CD4-positive, alpha-beta T cell treated with Interleukin-6 for 4 hours (primary cell): ENCODE data around the gene MUC6.

Source experiments
- DNase-seq: peaks from one replicate; pipeline ENCODE4 v3.0.0-alpha.2; 2020; ENCODE audit warnings: mixed read lengths

MUC6 gene

DNA sequence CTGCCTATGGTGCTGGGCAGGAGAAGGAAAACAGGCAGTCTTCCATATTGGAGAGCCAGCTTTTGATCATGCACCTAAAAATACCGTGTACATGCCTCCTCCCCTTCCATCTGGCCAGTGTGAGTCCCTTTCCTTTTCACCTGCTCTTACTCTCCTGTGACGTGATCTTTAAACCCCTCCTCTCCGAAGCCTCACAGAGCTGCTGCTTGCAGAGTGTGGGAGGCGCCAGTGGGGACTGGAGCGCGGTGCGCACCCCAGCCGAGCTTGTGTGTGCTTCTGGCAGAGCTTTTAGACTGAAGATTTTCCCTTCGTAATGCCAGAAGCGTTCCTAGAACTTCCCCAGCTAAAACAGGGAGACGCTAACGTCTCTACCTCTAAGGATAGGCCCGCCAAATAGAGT lies 29.8 kb downstream of the MUC6 start:
- no peak for DNase-seq

DNA sequence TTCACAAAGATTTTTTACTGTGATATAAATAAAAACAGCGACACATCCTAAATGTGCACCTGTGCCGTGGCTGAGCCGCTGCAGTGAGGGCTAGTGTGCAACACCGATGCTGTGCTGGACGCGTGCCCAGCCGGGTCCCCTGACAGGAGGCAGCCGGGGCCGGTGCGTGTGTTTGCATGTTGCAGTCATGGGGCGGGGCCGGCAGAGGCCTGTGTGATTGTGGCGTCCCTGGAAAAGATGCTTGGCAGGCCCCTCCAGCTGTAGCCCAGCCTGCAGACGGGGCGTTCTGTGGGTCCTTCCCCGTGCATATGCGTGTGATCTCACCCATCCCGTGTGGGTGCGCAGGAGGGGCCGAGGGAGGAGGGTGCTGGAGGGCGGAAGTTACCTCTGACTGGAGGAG lies 30.6 kb downstream of the MUC6 start:
- DNase-seq, result no peak

DNA sequence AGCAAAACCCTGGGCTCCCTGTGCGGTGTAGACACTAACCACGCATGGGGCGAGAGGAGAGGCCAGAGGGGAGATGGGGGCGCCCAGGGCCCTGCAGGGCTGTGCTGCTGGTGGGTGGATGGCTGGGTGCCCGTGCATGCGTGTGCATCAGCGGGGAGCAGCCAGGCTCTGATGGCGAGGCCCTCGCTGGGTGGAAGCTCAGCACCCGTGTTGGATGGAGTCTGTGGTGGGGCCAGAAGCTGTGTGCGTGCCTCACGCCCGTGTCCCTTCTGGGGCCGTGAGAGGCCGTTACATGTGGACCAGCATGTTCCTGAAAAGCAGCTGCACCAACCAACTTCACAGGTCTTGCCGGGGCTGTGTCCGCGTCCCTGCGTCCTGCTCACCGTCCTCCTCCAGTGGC lies 33.4 kb downstream of the MUC6 start:
- no peak for DNase-seq

DNA sequence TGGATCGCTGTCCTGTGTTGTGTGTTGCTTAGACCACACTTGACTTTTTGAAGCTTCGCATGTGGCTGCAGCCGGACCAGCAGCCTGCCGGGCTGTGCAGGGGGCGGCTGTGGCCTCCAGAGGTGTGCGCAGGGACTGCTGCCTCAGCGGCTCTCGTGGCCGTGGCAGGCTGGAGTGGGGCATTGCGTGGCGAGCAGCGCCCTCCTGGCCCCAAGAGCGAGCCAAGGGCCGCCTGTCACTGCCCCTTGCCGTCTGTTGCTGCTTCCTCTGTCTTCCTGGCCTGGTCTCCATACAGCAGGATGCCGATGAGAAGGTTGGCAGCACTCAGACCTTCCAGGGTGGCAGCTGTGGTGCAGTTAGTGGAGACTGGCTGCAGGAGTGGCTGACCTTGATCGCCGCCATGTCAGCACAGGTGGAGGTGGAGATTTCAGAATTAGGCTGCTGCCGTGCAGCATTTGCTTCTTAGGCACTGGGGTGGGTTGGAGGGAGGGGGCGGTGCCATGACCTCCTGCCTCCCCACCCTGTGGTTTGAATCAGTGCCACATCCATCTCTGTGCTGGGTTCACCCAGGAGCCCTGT lies 34.0 kb downstream of the MUC6 start:
- no peak for DNase-seq

DNA sequence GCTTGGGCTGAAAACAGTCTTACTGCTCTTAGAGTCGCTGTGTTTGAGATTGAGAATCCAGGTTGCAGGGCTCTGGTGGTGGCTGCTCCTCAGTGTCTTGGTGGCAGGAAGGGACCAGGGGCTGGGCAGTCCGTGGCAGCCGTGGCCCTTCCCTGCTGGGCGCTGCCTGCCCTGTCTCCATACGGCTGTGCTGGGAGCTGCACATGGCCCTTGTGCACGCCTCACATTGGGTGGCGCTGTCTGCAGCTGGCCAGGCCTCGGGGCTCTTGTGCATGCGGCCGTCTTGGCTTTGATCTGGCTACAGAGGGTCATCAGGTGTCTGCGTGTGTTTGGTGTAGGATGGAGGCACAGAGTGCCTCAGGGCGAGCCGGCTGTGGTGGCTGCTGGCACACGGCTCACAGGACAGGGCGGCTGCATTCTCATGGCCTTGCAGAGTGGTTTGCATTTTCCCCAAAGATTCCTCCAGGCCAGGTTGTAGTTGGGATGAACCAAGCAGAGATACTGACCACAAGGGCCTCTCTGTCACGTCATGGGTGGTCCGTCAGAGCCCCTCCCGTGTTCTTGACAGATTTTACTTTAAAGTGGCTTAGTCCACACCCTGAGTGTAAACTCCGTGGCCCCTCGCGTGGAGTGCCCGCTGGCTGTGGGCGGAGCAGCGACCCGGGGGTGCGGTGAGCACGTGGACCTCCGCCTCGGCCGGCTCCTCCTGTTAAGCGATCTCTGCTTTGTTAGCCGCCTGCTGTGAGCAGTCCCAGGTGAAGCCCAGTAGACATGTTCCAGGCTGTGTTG lies 34.7 kb downstream of the MUC6 start:
- DNase-seq, result no peak

DNA sequence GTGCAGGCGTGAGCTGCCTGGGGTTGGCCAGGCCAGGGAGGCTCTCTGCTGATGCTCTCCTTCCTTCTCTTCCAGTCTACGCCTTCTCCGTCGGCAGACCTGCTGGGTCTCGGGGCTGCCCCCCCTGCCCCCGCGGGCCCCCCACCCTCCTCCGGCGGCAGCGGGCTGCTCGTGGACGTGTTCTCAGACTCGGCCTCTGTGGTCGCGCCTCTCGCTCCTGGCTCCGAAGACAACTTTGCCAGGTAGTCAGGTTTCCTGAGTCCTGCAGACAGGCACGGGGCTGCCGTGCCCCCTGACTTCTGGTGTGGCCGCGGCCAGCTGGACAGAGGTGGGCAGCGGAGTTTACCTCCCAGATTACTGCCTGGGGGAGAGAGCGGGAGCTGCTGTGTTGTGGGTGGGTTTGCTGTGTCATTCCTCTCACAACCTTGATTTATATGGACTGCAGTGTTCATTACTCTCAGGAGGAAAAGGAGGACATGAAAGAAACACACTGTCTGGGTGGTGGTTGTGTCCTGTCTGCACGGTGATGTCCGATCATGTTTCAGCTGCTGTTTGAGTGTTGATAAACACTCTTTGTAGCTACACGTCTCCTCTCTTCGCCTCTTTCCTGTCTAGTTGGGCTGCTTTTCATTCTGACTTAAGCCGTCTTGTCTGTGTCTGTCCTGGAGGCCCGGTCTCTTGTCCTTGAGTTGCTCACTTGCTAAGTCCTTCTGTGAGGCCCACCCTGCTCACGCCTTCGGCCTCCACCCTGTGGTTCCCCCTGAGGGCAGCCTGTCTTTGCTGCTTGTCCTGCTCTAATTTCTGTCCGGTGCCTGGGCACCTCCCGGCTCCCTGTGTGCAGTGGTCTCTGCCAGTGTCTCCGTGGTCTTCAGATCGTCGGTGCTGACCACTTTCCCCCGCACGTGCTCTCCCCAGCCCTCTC lies 35.9 kb downstream of the MUC6 start:
- DNase-seq, result no peak

DNA sequence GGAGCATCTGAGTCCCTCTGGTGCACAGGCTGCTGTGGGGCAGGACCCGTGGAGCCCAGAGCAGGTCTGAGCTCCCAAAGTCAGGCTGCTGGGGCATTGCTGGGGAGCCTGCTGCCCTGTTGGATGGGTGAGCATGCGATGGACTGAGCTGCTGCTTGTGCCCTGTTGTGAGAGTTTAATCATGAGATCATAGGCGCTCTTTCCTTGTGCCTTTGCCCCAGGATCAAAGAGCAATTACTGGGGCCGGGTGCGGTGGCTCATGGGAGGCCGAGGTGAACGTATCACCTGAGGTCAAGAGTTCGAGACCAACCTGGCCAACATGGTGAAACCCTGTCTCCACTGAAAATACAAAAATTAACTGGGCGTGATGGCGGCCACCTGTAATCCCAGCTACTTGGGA lies 37.5 kb downstream of the MUC6 start:
- no peak for DNase-seq

DNA sequence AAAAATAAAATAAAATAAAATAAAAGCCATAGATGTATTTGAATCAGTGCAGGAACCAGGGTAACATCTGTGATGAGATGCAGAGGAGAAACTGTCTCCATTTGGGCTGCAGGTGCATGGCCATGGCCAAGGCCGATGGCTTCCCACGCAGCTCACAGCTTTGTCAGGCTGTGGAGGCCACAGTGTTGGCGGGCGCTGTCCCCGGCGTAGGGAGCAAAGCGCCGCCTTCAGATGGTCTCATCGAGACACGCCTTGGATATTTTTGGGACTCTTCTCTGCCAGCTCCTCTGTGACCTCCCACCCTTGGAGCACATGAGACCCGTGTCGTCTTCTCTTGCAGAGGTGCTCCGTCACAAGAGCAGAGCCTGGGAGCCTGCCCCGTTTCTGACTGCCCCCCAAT lies 38.6 kb downstream of the MUC6 start:
- no peak for DNase-seq

DNA sequence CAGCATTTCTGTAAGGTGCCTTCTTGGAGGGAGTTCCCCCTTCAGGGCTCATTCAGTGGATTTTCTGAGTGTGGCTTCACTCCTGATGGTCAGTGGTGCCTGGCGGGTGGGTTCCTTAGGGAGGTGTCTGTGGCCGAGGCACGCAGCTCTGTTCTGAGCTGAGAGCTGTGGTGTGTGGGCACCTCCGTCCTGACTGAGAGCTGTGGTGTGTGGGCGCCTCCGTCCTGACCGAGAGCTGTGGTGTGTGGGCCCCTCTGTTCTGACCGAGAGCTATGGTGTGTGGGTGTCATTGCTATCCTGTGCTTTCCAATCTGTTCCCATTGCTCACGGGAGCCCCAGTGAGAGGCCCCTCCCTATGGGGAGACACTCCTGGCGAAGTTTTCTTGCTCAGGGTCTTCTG lies 39.8 kb downstream of the MUC6 start:
- no peak for DNase-seq

DNA sequence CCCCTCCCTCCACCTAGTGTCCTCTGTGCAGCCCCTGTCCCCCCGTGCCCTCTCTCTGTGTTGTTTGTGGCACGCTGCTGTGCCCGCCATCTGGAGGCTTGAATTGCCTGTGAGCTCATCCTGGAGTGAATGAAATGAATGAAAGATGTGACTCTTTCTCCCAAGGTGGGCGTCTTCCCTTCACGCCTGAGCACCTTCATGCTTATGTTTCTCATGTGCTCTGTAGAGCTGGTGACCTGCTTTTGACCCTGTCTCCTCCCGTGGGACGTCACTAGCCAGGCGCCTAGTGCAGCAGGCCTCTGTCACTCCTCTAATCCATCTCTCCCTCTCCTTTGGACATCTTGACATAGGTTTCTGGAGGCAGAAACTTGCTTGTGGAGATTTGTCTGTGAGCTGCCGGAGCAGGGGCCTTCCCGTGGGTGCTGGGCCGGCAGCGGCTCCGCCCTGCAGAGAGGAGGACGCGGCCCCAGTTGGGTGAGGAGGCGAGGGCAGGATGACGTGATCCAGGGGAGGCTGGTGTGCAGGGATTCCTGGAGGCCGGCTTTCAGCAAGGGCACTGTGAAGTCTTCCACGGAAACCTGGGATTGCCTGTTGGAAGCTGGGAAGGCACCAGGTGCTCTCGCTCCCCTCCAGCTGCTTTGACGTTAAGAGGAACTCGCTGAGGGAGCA lies 40.6 kb downstream of the MUC6 start:
- DNase-seq, result no peak

DNA sequence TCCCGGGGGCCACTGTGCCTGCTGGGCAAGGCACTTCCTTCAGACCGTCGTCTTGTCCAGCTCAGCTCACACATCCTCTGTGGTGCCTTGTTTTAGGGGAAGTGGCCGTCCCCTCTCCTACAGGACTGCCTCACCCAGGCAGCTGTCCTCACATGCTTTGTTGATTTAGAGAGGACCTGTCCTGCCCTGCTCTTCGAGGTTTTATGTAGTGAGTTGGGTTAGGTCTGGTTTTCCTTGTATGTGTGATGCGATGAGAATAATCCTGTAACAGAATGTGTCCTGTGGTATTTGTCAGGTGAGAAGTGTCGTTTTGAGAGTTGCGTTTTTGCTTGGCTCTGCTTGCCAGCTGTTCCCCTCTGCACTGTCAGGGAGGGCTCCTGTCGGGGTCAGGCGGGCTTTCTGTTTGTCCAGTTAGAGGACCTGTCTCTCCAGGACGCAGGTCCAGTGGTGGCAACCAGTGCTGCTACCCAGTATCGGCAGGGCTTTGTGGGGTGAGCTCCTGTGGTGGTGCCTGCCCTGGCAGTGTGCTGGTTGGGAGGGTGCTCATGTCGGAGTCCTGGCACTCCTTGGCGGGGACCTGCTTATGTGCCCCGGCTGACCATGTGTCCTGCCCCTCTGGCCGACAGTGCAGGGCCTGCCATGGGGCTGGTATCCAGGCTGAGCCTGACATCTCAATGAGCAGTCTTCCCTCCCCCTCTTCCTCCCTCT lies 41.3 kb downstream of the MUC6 start:
- DNase-seq, result no peak

DNA sequence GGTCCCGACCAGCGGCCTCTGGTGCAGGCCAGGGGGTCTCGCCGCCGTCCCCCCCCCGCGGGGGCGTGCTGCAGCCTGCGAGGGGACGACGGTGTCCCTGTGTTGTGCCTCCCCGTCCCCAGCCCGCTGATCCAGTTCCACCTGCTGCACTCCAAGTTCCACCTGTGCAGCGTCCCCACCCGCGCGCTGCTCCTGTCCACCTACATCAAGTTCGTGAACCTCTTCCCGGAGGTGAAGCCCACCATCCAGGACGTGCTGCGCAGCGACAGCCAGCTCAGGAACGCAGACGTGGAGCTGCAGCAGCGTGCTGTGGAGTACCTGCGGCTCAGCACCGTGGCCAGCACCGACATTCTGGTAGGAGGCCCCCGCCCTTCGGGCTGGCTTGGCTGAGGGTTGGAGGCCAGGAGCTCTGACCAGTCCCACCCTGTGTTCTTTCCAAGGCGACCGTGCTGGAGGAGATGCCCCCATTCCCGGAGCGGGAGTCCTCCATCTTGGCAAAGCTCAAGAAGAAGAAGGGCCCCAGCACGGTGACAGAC lies 42.8 kb downstream of the MUC6 start:
- no peak for DNase-seq

DNA sequence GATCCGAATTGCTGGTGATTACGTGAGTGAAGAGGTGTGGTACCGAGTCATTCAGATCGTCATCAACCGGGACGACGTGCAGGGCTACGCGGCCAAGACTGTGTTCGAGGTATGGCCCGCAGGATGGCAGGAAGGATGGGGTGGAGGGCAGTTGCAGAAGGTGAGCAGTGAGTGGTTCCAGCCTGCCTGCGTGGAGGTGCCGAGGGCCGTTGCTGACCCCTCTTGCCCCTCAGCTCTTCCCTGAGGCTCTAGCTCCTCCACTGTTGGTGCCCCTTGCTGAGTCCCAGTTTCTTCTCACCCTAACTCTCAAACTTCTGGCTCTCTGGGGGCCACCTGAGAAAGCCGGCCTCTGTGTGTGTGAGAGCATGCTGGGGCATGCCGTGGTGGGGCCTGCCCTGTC lies 43.9 kb downstream of the MUC6 start:
- DNase-seq, result no peak

DNA sequence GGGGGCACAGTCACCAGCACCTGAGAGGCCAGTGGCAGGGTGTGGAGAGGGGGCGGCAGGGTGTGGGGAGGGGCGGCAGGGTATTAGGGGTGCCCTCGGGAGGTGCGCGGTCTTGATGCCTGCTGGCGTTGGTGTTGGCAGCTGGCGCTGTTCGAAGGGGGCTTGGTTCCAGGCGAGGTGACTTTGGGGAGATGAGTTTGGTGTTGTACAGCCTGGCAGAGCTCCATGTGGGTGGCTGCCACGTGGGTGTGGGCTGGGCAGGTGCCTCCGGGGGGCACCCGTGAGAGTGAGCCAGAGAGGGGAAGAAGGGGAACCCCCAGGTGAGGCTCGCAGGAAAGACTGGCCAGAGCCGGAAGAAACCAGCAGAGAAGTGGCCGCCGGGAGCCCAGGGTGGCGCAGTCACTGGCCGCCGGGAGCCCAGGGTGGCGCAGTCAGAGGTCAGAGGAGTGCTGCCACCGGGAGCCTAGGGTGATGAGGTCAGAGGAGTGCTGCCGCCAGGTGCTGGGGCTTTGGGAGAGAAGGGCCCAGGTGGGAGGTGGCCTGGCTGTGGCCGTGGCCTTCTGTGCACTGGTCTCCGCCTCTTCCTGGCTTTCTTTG lies 44.7 kb downstream of the MUC6 start:
- DNase-seq, result no peak

DNA sequence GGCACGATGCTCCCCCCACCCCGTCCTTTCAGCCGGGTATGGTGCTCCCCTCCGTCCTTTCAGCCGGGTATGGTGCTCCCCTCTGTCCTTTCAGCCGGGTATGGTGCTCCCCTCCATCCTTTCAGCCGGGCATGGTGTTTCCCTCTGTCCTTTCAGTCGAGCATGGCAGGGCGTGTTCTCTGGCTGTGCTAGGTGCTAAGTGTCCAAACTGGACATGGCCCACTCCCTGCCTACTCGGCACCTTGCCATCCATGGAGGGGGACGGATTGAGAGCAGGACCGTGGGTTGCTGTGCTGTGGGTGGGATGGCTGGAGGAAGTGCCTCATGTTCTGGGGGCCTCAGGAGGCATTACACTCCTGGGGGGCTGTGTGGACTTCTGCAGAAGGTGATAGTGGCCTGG lies 45.5 kb downstream of the MUC6 start:
- no peak for DNase-seq

DNA sequence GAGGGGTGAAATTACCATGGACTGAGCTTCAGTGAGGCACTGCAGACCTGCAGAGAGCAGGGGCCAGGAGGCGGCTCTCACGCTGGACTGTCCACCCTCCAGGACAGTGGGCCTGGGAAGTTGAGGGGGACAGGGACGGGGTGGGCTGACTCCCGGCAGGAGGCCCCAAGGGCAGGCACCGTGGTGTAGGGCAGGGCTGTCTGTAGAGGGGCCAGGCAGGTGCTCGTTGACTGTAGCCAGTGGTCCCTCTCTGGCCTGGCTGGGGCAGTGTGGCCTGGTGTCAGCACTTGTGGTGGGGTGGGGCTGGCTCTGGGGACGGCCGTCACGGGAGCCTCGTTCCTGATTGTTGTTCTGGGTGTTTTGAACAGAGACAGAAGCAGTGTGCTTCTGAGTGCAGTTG lies 46.4 kb downstream of the MUC6 start:
- no peak for DNase-seq

DNA sequence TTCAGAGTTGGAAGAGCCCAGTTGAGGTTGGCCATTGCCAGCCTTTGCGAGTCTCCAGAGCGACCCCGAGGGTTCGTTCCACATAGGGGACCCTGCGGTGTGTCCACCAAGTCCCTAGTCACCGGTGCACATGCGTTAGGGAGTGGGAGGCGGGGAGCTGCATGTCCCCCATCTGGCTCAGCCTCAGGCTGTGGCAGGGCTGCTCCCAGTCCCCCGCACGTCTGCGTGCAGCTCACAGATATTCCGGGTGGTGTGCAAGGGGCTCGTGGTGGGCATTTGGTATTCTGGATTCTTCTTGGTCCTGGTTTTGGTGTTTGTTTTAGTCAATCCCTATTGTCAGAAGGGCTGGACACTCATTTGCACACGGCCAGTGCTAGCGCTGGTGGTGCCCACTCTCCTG lies 48.8 kb downstream of the MUC6 start:
- no peak for DNase-seq

DNA sequence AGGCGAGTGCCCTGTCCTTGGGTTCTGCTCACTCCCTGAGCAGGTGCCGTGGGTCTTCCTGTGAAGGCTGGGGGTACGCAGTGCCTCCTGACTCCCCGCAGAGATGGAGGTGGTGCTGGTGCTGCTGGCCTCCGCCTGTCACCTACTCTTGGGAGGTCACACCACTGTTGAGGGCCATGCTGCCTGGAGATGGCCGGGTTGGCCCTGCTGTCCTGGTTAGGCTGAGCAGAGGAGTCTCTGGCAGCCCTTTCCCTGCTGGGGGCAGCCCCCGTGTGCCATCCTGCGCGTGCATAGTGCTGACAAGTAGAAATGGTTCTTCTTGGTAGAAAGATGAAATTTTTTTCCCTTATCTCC lies 49.6 kb downstream of the MUC6 start:
- DNase-seq, result no peak

DNA sequence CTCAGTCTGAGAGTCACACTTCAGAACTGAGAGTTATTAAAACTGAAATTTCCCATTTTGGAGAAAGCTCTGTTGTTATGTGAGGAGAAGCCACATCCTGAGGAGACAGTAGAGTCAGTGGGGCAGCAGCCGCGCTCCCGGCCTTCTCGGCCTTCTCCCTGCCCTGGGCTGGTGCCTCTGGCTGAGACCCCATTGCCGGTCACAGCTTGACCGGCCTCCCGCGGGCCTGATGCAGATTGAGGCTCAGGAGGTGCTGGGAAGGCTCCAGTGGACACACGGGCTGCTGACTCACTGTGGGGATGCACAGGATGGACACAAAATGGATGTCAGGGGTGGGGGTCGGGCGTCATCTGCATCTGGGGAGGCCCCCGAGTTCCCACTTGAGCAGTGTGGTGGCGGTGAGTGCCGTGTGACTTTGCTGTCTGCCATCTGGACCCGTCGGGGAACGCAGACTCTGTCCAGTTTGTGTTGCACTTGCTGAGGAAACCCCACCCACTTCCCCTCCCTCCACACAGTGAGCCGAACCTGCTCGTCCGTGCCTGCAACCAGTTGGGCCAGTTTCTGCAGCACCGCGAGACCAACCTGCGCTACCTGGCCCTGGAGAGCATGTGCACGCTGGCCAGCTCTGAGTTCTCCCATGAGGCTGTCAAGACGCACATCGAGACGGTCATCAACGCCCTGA lies 50.1 kb downstream of the MUC6 start:
- no peak for DNase-seq

DNA sequence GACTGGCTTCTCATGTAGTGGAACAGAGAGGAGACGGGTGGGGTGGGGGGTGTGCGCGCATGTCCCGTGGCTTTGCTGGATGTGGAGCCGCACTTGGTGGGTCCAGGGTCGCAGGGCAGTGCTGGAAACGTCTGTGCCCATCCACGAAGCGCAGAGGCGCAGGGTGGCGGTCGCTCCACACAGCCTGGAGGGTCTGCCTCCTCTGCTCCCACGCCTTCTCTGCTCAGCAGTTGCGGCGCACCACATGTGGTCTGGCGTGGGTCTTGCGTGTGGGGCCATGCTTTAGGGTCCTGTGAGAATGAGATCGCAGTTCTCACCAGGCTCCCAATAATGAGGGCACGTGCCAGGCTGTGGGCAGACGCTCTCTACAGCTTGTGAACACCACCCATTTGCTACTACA lies 50.7 kb downstream of the MUC6 start:
- no peak for DNase-seq

DNA sequence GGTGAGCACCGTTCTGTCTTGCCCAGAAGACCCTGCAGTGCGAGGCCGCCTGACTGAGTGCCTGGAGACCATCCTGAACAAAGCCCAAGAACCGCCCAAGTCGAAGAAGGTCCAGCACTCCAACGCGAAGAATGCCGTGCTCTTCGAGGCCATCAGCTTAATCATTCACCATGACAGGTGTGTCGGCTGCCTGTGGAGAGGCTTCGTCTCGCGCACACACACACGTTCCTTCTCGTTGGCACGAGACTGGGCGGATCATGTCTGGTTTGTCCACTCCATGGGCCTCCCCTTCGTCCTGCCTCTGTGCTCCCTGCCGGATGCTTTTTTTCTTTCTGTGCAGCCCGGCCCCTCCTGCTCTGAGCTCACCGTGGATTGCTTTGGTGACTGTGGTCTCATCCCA lies 51.1 kb downstream of the MUC6 start:
- DNase-seq, result no peak

DNA sequence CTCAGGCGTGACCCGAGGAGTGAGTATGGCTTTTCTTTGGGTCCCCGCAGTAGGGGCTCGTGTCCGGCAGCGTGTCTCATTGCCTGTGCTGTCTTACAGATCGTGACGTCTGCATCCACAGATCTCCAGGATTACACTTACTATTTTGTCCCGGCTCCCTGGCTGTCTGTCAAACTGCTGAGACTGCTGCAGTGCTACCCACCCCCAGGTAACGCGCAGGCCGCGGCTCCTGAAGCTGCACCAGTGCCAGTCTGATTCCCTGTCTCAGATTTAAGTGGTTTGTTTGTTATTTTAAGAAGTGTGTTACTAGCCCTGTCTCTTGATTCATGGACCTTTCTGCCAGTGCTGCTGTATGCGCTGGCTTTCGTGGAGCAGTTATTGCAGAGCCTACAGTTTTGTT lies 52.0 kb downstream of the MUC6 start:
- DNase-seq, result no peak
